ENCODE measurements around the gene RASL10A. TPM values are rescaled to one million over a fixed set of nuclear protein-coding genes. Genes with fewer than 3 reads are reported as not detected.

Gene RASL10A
- total and polyA plus RNA-seq, 9 of the 15 experiments (the other 6 are each of a cell fraction or from before 2014, with no cell fraction given): 0.17 to 1.2 (median 0.45) TPM; not detected in 3

DNA sequence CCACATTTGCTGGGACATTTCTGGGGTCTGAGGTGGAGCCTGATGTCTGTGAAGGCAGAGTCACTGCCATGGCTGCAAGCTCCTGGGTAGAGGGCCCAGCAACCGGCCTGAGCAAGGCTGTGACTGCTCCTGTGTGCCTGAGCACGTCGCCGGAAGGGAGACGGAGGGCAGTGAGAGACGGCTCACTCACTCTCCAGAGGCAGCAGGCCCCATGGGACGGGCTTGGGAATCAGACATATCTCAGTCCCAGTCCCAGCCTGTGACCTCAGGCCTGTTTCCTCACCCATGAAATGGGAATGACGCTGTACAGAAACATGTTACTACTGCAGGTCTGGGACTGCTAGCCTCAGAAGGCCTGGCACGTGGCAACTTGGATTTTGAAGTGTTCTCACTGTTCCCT, 36.4 kb upstream of the RASL10A start (continued):
- TF ChIP-seq, protein P1, sequence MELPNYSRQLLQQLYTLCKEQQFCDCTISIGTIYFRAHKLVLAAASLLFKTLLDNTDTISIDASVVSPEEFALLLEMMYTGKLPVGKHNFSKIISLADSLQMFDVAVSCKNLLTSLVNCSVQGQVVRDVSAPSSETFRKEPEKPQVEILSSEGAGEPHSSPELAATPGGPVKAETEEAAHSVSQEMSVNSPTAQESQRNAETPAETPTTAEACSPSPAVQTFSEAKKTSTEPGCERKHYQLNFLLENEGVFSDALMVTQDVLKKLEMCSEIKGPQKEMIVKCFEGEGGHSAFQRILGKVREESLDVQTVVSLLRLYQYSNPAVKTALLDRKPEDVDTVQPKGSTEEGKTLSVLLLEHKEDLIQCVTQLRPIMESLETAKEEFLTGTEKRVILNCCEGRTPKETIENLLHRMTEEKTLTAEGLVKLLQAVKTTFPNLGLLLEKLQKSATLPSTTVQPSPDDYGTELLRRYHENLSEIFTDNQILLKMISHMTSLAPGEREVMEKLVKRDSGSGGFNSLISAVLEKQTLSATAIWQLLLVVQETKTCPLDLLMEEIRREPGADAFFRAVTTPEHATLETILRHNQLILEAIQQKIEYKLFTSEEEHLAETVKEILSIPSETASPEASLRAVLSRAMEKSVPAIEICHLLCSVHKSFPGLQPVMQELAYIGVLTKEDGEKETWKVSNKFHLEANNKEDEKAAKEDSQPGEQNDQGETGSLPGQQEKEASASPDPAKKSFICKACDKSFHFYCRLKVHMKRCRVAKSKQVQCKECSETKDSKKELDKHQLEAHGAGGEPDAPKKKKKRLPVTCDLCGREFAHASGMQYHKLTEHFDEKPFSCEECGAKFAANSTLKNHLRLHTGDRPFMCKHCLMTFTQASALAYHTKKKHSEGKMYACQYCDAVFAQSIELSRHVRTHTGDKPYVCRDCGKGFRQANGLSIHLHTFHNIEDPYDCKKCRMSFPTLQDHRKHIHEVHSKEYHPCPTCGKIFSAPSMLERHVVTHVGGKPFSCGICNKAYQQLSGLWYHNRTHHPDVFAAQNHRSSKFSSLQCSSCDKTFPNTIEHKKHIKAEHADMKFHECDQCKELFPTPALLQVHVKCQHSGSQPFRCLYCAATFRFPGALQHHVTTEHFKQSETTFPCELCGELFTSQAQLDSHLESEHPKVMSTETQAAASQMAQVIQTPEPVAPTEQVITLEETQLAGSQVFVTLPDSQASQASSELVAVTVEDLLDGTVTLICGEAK (IDR thresholded peaks at IDR 0.05): no peak
- TF ChIP-seq, protein P1 (CRISPR knock-in tag; IDR thresholded peaks at IDR 0.05): no peak
- TF ChIP-seq TGIF2 (CRISPR knock-in tag; IDR thresholded peaks at IDR 0.05): no peak

Measured in K562 (cell line).